GM12864 (cell line): ENCODE results near the gene HSF5.

Experiments
- DNase-seq: peaks from one replicate; pipeline ENCODE4 v3.0.0-alpha.2; 2011; ENCODE audit warnings: low read depth
- H3K4me3 ChIP-seq: 2 replicates; pipeline ENCODE4 v1.5.1; 2011; ENCODE audit warnings: mild to moderate bottlenecking, low read depth, low read length, control low read depth
- TF ChIP-seq, protein P1 (sequence below): IDR thresholded peaks from 2 replicates; pipeline ENCODE4 v1.5.1; 2011; ENCODE audit warnings: low read depth, mild to moderate bottlenecking, moderate library complexity, low read length, control low read depth, inconsistent platforms; ENCODE audit errors: missing control alignments

HSF5 gene

DNA sequence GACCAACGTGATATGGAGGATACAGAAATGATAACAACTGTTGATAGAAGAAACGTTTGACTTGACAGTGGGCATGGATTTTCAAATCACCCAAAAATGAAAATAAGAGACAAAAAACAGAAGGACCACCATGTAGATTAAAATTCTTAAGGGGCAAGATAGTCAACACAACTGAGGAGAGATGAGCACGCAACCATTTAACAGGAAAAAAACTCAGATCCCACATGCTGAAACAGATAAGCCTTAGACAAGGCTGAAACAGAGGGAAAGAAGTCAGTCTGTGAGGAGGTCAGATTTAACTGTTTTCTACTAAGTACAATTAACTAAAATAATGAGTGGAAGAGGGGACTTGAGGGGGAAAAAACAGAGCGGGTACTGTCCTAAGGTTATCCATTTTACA lies 92.0 kb downstream of the HSF5 start:
- no peak for DNase-seq
- no peak overlapping the region for H3K4me3 ChIP-seq
- TF ChIP-seq, protein P1, sequence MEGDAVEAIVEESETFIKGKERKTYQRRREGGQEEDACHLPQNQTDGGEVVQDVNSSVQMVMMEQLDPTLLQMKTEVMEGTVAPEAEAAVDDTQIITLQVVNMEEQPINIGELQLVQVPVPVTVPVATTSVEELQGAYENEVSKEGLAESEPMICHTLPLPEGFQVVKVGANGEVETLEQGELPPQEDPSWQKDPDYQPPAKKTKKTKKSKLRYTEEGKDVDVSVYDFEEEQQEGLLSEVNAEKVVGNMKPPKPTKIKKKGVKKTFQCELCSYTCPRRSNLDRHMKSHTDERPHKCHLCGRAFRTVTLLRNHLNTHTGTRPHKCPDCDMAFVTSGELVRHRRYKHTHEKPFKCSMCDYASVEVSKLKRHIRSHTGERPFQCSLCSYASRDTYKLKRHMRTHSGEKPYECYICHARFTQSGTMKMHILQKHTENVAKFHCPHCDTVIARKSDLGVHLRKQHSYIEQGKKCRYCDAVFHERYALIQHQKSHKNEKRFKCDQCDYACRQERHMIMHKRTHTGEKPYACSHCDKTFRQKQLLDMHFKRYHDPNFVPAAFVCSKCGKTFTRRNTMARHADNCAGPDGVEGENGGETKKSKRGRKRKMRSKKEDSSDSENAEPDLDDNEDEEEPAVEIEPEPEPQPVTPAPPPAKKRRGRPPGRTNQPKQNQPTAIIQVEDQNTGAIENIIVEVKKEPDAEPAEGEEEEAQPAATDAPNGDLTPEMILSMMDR = no peak

DNA sequence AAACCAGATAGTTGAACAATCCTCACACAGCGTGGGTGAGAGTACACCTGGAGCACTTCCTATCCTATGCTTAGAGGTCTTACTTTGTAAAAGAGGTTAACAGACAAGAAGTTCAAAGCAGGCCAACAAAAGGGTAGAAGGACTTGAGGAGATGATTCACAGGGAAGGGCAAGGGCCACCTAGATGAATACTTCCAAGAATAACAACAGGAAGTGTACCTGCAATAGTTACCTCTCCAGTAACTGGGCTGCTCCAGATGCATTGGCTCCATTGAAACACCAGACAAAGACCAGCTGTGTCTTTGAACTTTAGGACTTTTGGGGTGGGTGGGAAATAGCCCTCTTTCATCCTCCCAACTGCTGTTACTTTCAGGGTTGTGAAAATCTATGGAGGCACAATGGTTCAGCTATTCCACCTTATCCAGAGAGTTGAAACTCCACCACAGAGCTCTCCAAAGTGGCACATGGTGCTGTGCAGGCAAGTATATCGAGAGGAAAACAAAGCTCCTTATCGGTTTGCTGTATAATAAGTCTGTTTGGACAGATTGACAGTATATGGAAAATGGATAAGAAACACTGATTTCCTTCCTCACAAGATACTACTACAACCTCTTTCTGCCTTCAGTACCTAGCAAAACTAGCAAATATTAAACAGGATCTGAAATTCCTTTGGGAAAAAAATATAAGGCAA lies 93.5 kb downstream of the HSF5 start:
- H3K4me3 ChIP-seq = no peak overlapping the region
- DNase-seq = no peak
- TF ChIP-seq, protein P1 = no peak

DNA sequence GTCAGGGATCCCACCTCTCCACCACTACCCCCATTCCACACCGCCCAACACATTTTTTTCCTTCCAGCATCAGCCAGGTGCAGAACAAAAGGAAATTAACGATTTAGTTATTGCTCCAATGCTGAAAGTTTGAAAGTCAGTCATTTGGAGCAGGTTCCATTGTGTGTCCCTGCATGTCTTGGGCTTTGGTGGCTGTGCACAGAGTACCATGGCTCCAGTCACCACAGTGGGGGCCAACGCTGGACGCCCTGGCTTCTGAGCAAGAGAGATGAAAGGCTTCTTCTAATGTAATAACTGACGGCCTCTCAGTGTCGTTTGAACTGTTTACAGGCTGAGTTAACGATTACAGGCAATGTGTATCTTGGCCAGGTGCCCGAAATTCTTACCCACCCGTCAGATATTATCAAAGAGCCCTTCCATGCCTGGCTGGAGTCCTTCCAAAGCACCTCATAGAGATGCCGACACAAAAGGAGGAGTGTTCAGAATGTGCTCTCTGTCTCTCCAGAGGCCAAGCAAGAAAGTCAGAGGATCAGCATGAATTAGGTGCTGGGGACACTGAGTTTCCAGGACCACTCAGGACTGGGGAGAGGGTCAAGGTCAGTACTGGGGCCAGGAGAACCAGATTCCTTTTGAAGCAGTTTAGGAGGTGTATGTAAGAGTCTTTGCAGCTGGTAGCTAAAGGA lies 96.8 kb downstream of the HSF5 start:
- no peak for DNase-seq
- TF ChIP-seq, protein P1 = no peak

DNA sequence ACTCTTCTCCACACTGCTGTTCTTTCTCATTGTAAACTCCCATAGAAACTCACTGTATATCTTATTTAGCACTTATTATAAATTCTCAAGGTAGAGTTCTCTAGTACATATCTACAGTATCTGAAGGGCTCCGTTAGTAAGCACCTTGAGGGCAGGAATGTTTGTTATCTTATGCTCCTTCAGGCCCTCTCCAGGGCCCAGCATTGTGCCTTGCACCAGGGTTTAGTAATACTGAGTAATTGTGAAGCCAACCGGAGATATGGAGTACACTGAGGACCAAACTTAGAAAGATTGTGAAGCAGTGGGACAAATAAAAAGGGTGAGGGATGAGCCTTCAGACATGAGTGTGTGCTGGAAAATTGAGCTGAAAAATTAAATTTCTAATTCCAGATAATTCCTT lies 97.3 kb downstream of the HSF5 start:
- no peak for DNase-seq
- H3K4me3 ChIP-seq = no peak overlapping the region
- TF ChIP-seq, protein P1 = no peak

More for the DNA sequence above, 96.8 kb downstream of the HSF5 start:
- no peak overlapping the region for H3K4me3 ChIP-seq

DNA sequence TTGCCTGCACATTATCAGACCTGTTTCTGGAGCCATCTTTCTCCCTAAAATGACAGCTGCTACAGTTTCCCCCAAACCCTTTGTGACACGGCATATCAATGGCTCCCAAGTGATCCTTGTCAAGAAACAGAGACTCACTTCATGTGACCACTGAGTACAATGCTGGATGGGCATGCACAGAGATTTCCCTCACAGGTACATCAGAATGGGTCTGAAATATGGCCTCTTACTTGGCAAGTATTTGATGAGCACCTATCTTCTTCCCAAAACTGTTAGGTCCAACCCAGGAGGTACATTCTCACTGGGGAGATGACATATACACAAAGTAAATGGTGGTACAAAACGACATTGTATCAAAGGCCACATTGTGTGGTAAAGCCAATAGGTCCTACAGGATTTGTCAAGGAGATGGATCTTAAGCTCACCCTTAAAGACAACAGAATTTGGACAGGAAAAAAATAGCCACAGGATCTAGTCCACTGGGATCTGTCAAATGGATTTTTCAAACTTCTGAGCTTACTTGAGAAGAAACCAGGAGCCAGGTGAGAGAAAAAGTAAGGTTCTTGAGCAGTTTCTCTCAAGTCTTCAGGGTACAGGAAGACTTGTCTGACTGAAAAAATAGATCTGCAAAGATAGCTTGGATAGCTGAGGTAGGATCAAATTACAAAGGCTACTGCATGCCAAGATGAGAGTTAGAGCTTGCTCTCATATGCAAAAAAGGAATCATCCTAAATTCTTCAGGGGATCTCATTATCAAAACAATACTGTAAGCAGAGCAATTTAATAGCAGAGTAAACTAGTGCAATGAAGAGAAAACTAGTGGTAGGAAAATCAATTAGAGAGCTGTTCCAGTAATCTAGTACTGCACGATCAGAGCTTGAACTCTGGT lies 99.7 kb downstream of the HSF5 start:
- no peak overlapping the region for H3K4me3 ChIP-seq
- TF ChIP-seq, protein P1 = no peak
- DNase-seq = no peak

DNA sequence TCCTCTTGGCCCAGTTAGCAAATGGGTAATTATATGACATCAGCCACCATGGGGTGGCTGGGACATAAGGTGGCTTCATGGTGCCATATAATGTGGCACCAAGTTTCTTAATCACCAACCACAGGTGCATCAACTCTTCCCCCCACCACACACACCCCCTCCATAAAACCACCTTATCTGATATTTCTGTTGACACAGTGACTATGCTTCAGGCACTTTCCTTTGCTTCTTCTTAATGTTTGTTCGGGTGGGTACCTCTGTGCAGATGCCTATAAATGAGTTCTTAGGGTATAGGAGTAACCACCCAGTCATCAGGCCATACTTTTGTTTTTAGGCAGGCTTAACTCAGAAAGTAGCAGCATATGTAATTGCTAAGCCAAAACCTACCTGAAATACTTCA lies 100.4 kb downstream of the HSF5 start:
- DNase-seq = no peak
- TF ChIP-seq, protein P1 = no peak
- no peak overlapping the region for H3K4me3 ChIP-seq
